ENCODE results near the gene GIT1.

Gene GIT1

GRCh38 chr17:29557739-29558116 is 31.7 kb downstream of the GIT1 start:
- DNase-seq (ENCODE audit: insufficient read length) (no peak), FAIRE-seq (no peak)
- TF ChIP-seq TAF1 (IDR thresholded peaks at IDR 0.05; ENCODE audit: borderline replicate concordance, low read depth, low read length) (no peak), POLR2AphosphoS5 (IDR thresholded peaks at IDR 0.05; ENCODE audit: low read depth, low read length) (no peak), POLR2A (IDR thresholded peaks at IDR 0.05; ENCODE audit: low read depth, low read length) (no peak)

GRCh38 chr17:29557085-29557738 is 32.2 kb downstream of the GIT1 start:
- TF ChIP-seq POLR2AphosphoS5 (IDR thresholded peaks at IDR 0.05; ENCODE audit: low read depth, low read length): no peak
- TF ChIP-seq TAF1 (IDR thresholded peaks at IDR 0.05; ENCODE audit: borderline replicate concordance, low read depth, low read length): no peak
- no peak for TF ChIP-seq POLR2A (IDR thresholded peaks at IDR 0.05; ENCODE audit: low read depth, low read length)
- no peak for DNase-seq (ENCODE audit: insufficient read length)
- no peak for FAIRE-seq

GRCh38 chr17:29555840-29556239 is 33.6 kb downstream of the GIT1 start:
- DNase-seq (ENCODE audit: insufficient read length): no peak
- no peak for FAIRE-seq
- TF ChIP-seq POLR2AphosphoS5 (IDR thresholded peaks at IDR 0.05; ENCODE audit: low read depth, low read length) (no peak), TAF1 (IDR thresholded peaks at IDR 0.05; ENCODE audit: borderline replicate concordance, low read depth, low read length) (no peak), POLR2A (IDR thresholded peaks at IDR 0.05; ENCODE audit: low read depth, low read length) (no peak)

GRCh38 chr17:29549177-29549923 is 40.1 kb downstream of the GIT1 start:
- DNase-seq (ENCODE audit: insufficient read length) (no peak), FAIRE-seq (peak; percentile 67)
- TF ChIP-seq TAF1 (IDR thresholded peaks at IDR 0.05; ENCODE audit: borderline replicate concordance, low read depth, low read length): no peak
- TF ChIP-seq POLR2A (IDR thresholded peaks at IDR 0.05; ENCODE audit: low read depth, low read length): no peak
- no peak for TF ChIP-seq POLR2AphosphoS5 (IDR thresholded peaks at IDR 0.05; ENCODE audit: low read depth, low read length)

- no peak for FAIRE-seq
- DNase-seq (ENCODE audit: insufficient read length): no peak
These were observed 42.6 kb downstream of the GIT1 start for GRCh38 chr17:29546830-29547229.

GRCh38 chr17:29546085-29546484 is 43.4 kb downstream of the GIT1 start:
- DNase-seq (ENCODE audit: insufficient read length): no peak
- TF ChIP-seq POLR2A (IDR thresholded peaks at IDR 0.05; ENCODE audit: low read depth, low read length): no peak
- no peak for TF ChIP-seq POLR2AphosphoS5 (IDR thresholded peaks at IDR 0.05; ENCODE audit: low read depth, low read length)
- no peak for TF ChIP-seq TAF1 (IDR thresholded peaks at IDR 0.05; ENCODE audit: borderline replicate concordance, low read depth, low read length)
- FAIRE-seq: peak; percentile 36

More at GRCh38 chr17:29546830-29547229, 42.6 kb downstream of the GIT1 start:
- TF ChIP-seq POLR2A (IDR thresholded peaks at IDR 0.05; ENCODE audit: low read depth, low read length) (no peak), POLR2AphosphoS5 (IDR thresholded peaks at IDR 0.05; ENCODE audit: low read depth, low read length) (no peak), TAF1 (IDR thresholded peaks at IDR 0.05; ENCODE audit: borderline replicate concordance, low read depth, low read length) (no peak)

- FAIRE-seq (no peak), DNase-seq (ENCODE audit: insufficient read length) (no peak)
- no peak for TF ChIP-seq POLR2A (IDR thresholded peaks at IDR 0.05; ENCODE audit: low read depth, low read length)
- no peak for TF ChIP-seq POLR2AphosphoS5 (IDR thresholded peaks at IDR 0.05; ENCODE audit: low read depth, low read length)
- no peak for TF ChIP-seq TAF1 (IDR thresholded peaks at IDR 0.05; ENCODE audit: borderline replicate concordance, low read depth, low read length)
These were observed 45.4 kb downstream of the GIT1 start for GRCh38 chr17:29544066-29544465.

GRCh38 chr17:29533976-29534375 is 55.5 kb downstream of the GIT1 start:
- TF ChIP-seq TAF1 (IDR thresholded peaks at IDR 0.05; ENCODE audit: borderline replicate concordance, low read depth, low read length) (no peak), POLR2AphosphoS5 (IDR thresholded peaks at IDR 0.05; ENCODE audit: low read depth, low read length) (no peak), POLR2A (IDR thresholded peaks at IDR 0.05; ENCODE audit: low read depth, low read length) (no peak)
- no peak for DNase-seq (ENCODE audit: insufficient read length)
- no peak for FAIRE-seq

GRCh38 chr17:29526322-29526721 is 63.1 kb downstream of the GIT1 start:
- no peak for DNase-seq (ENCODE audit: insufficient read length)

GRCh38 chr17:29524692-29525091 is 64.8 kb downstream of the GIT1 start:
- no peak for TF ChIP-seq POLR2AphosphoS5 (IDR thresholded peaks at IDR 0.05; ENCODE audit: low read depth, low read length)
- no peak for TF ChIP-seq TAF1 (IDR thresholded peaks at IDR 0.05; ENCODE audit: borderline replicate concordance, low read depth, low read length)
- TF ChIP-seq POLR2A (IDR thresholded peaks at IDR 0.05; ENCODE audit: low read depth, low read length): no peak
- no peak for FAIRE-seq
- DNase-seq (ENCODE audit: insufficient read length): no peak

More at GRCh38 chr17:29526322-29526721, 63.1 kb downstream of the GIT1 start:
- no peak for FAIRE-seq
- TF ChIP-seq POLR2AphosphoS5 (IDR thresholded peaks at IDR 0.05; ENCODE audit: low read depth, low read length) (no peak), TAF1 (IDR thresholded peaks at IDR 0.05; ENCODE audit: borderline replicate concordance, low read depth, low read length) (no peak), POLR2A (IDR thresholded peaks at IDR 0.05; ENCODE audit: low read depth, low read length) (no peak)

Data from GM12892 (cell line).